Activated CD4-positive, alpha-beta T cell treated with anti-CD3 and anti-CD28 coated beads, Interleukin-2, amount 10 ng/mL, durations not matched to agents 7 days and 5 days (primary cell): ENCODE data around the gene SMARCAD1. TPM values are rescaled to one million over a fixed set of nuclear protein-coding genes. Genes with fewer than 3 reads are reported as not detected.
A peak's percentile ranks its signal among the peaks of the same experiment; 100 is the strongest.

Source experiments
- CTCF ChIA-PET: fragments of 350-600 bp; sonication (Branson Sonifier 250); formaldehyde crosslinking; loops from one replicate; lab custom pipeline; 2021; ENCODE audit warnings: antibody characterized with exemption; lab: Charles Lee
- POLR2A ChIA-PET: fragments of 350-600 bp; sonication (Branson Sonifier 250); formaldehyde crosslinking; loops from one replicate; lab custom pipeline; 2021; ENCODE audit warnings: antibody characterized with exemption; lab: Charles Lee
- DNase-seq: peaks from one replicate; pipeline ENCODE4 v3.0.0-alpha.2; 2020
- H3K27ac Mint-ChIP-seq: one replicate; pipeline ENCODE4 v1.8.0; 2021; ENCODE audit warnings: mild to moderate bottlenecking, moderate library complexity, mixed read lengths
- H3K27me3 Mint-ChIP-seq: one replicate; pipeline ENCODE4 v1.8.0; 2021; ENCODE audit warnings: mixed read lengths
- H3K36me3 Mint-ChIP-seq: one replicate; pipeline ENCODE4 v1.8.0; 2021; ENCODE audit warnings: low read depth, mixed read lengths
- H3K4me1 Mint-ChIP-seq: one replicate; pipeline ENCODE4 v1.8.0; 2021; ENCODE audit warnings: mixed read lengths
- H3K4me3 Mint-ChIP-seq: one replicate; pipeline ENCODE4 v1.8.0; 2021; ENCODE audit warnings: mild to moderate bottlenecking, moderate library complexity, mixed read lengths
- H3K9me3 Mint-ChIP-seq: one replicate; pipeline ENCODE4 v1.8.0; 2021; ENCODE audit warnings: mixed read lengths
- total RNA-seq, 2 experiments: library from RNA; stranded (reverse); gene quantifications; one replicate each; pipeline ENCODE4 v1.2.3, GENCODE V29; 2021

The SMARCAD1 gene
- 10 to 100 TPM; 26.9 to 32.4 TPM for total RNA-seq

- CTCF ChIA-PET: interaction anchor here (1.0 kb wide), 1 partner anchor 37 kb away, joined by 3 read pairs; no protein-coding TSS in a partner anchor
- H3K9me3 Mint-ChIP-seq: no peaks in the 10 kb centered on the region
- peaks cover 32% of the 10 kb centered on the region for H3K4me1 Mint-ChIP-seq
- peak within 1 kb of the TSS; percentile 100 for H3K27ac Mint-ChIP-seq
- peaks cover 6% of the 10 kb centered on the region for H3K27me3 Mint-ChIP-seq
- peaks cover 26% of the 10 kb centered on the region for H3K36me3 Mint-ChIP-seq
- POLR2A ChIA-PET: no interaction called here
- DNase-seq: peak; percentile 94
- peak within 1 kb of the TSS; percentile 100 for H3K4me3 Mint-ChIP-seq
Measured at GRCh38 chr4:94207469-94208224, at the start of gene SMARCAD1. Gene SMARCAD1, plus strand, starts transcription at chr4:94207865. Its CDS starts 530 bp downstream, at chr4:94208395.

- no peak for DNase-seq
- H3K27me3 Mint-ChIP-seq: no peaks in the 10 kb centered on the region
- H3K4me3 Mint-ChIP-seq: no peak overlapping the region
- CTCF ChIA-PET: no interaction called here
- POLR2A ChIA-PET: no interaction called here
- no peaks in the 10 kb centered on the region for H3K36me3 Mint-ChIP-seq
- H3K27ac Mint-ChIP-seq: no peak overlapping the region
- H3K9me3 Mint-ChIP-seq: peaks cover 6% of the 10 kb centered on the region
- H3K4me1 Mint-ChIP-seq: no peaks in the 10 kb centered on the region
Measured at GRCh38 chr4:94158883-94159282, 48.8 kb upstream of the SMARCAD1 start.

GRCh38 chr4:94159790-94160189 is 47.9 kb upstream of the SMARCAD1 start:
- Mint-ChIP-seq H3K36me3 (no peaks in the 10 kb centered on the region), H3K27me3 (no peaks in the 10 kb centered on the region), H3K4me1 (no peaks in the 10 kb centered on the region), H3K4me3 (no peak overlapping the region), H3K9me3 (peaks cover 6% of the 10 kb centered on the region), H3K27ac (no peak overlapping the region)
- ChIA-PET CTCF (interaction anchor here (0.6 kb wide), 1 partner anchor 119 kb away, joined by 3 read pairs; no protein-coding TSS in a partner anchor), POLR2A (no interaction called here)
- no peak for DNase-seq

- H3K4me1 Mint-ChIP-seq: no peaks in the 10 kb centered on the region
- CTCF ChIA-PET: no interaction called here
Measured at GRCh38 chr4:94160774-94161173, 46.9 kb upstream of the SMARCAD1 start.

GRCh38 chr4:94165256-94165655 is 42.4 kb upstream of the SMARCAD1 start:
- H3K9me3 Mint-ChIP-seq: peaks cover 5% of the 10 kb centered on the region
- DNase-seq: no peak
- H3K27me3 Mint-ChIP-seq: no peaks in the 10 kb centered on the region
- no peaks in the 10 kb centered on the region for H3K36me3 Mint-ChIP-seq
- ChIA-PET POLR2A (no interaction called here), CTCF (no interaction called here)
- H3K4me1 Mint-ChIP-seq: no peaks in the 10 kb centered on the region
- H3K27ac Mint-ChIP-seq: no peak overlapping the region
- H3K4me3 Mint-ChIP-seq: no peak overlapping the region

More at GRCh38 chr4:94160774-94161173, 46.9 kb upstream of the SMARCAD1 start:
- Mint-ChIP-seq H3K27me3 (no peaks in the 10 kb centered on the region), H3K4me3 (no peak overlapping the region), H3K9me3 (peaks cover 6% of the 10 kb centered on the region), H3K36me3 (no peaks in the 10 kb centered on the region), H3K27ac (no peak overlapping the region)
- no peak for DNase-seq
- POLR2A ChIA-PET: no interaction called here

- no peaks in the 10 kb centered on the region for H3K36me3 Mint-ChIP-seq
- H3K4me3 Mint-ChIP-seq: no peak overlapping the region
- H3K4me1 Mint-ChIP-seq: no peaks in the 10 kb centered on the region
- H3K9me3 Mint-ChIP-seq: peaks cover 5% of the 10 kb centered on the region
- no peaks in the 10 kb centered on the region for H3K27me3 Mint-ChIP-seq
- ChIA-PET POLR2A (no interaction called here), CTCF (no interaction called here)
- DNase-seq: no peak
- no peak overlapping the region for H3K27ac Mint-ChIP-seq
Measured at GRCh38 chr4:94168321-94168720, 39.3 kb upstream of the SMARCAD1 start.

GRCh38 chr4:94169803-94170372 is 37.8 kb upstream of the SMARCAD1 start:
- no peak overlapping the region for H3K27ac Mint-ChIP-seq
- H3K4me3 Mint-ChIP-seq: no peak overlapping the region
- H3K9me3 Mint-ChIP-seq: peaks cover 5% of the 10 kb centered on the region
- POLR2A ChIA-PET: no interaction called here
- DNase-seq: no peak
- no peaks in the 10 kb centered on the region for H3K4me1 Mint-ChIP-seq
- CTCF ChIA-PET: no interaction called here
- H3K27me3 Mint-ChIP-seq: no peaks in the 10 kb centered on the region
- no peaks in the 10 kb centered on the region for H3K36me3 Mint-ChIP-seq

- ChIA-PET POLR2A (no interaction called here), CTCF (no interaction called here)
- Mint-ChIP-seq H3K36me3 (no peaks in the 10 kb centered on the region), H3K4me1 (no peaks in the 10 kb centered on the region), H3K4me3 (no peak overlapping the region), H3K27me3 (no peaks in the 10 kb centered on the region), H3K9me3 (peaks cover 5% of the 10 kb centered on the region), H3K27ac (no peak overlapping the region)
- DNase-seq: no peak
Measured at GRCh38 chr4:94171616-94172015, 36.0 kb upstream of the SMARCAD1 start.

- Mint-ChIP-seq H3K4me3 (no peak overlapping the region), H3K4me1 (no peaks in the 10 kb centered on the region), H3K27me3 (no peaks in the 10 kb centered on the region), H3K27ac (no peak overlapping the region), H3K36me3 (no peaks in the 10 kb centered on the region), H3K9me3 (no peaks in the 10 kb centered on the region)
- ChIA-PET CTCF (no interaction called here), POLR2A (no interaction called here)
- DNase-seq: no peak
Measured at GRCh38 chr4:94175553-94176261, 32.0 kb upstream of the SMARCAD1 start.

GRCh38 chr4:94177822-94178221 is 29.8 kb upstream of the SMARCAD1 start:
- peaks cover 7% of the 10 kb centered on the region for H3K27me3 Mint-ChIP-seq

GRCh38 chr4:94181815-94182214 is 25.9 kb upstream of the SMARCAD1 start:
- peaks cover 12% of the 10 kb centered on the region for H3K27me3 Mint-ChIP-seq

More at GRCh38 chr4:94177822-94178221, 29.8 kb upstream of the SMARCAD1 start:
- H3K9me3 Mint-ChIP-seq: no peaks in the 10 kb centered on the region
- no peak overlapping the region for H3K4me3 Mint-ChIP-seq
- ChIA-PET CTCF (interaction anchor here (0.6 kb wide), 1 partner anchor 25 kb away, joined by 4 read pairs; no protein-coding TSS in a partner anchor), POLR2A (no interaction called here)
- no peaks in the 10 kb centered on the region for H3K4me1 Mint-ChIP-seq
- no peak overlapping the region for H3K27ac Mint-ChIP-seq
- H3K36me3 Mint-ChIP-seq: no peaks in the 10 kb centered on the region
- no peak for DNase-seq

GRCh38 chr4:94202769-94203168 is 4.9 kb upstream of the SMARCAD1 start:
- Mint-ChIP-seq H3K27ac (no peak overlapping the region), H3K36me3 (no peaks in the 10 kb centered on the region), H3K4me1 (peaks cover 4% of the 10 kb centered on the region), H3K27me3 (peaks cover 13% of the 10 kb centered on the region), H3K9me3 (peaks cover 2% of the 10 kb centered on the region), H3K4me3 (no peak overlapping the region)
- DNase-seq: no peak
- ChIA-PET POLR2A (no interaction called here), CTCF (interaction anchor here (0.6 to 0.7 kb wide), 2 partner anchors 25 to 530 kb away, joined by 3 to 4 read pairs; no protein-coding TSS in a partner anchor)

More at GRCh38 chr4:94181815-94182214, 25.9 kb upstream of the SMARCAD1 start:
- no peaks in the 10 kb centered on the region for H3K4me1 Mint-ChIP-seq
- ChIA-PET POLR2A (no interaction called here), CTCF (interaction anchor here (1.3 kb wide), 1 partner anchor 11 kb away, joined by 5 read pairs; no protein-coding TSS in a partner anchor)
- no peak overlapping the region for H3K27ac Mint-ChIP-seq
- H3K36me3 Mint-ChIP-seq: no peaks in the 10 kb centered on the region
- no peaks in the 10 kb centered on the region for H3K9me3 Mint-ChIP-seq
- no peak overlapping the region for H3K4me3 Mint-ChIP-seq
- DNase-seq: no peak

- DNase-seq: no peak
- Mint-ChIP-seq H3K36me3 (peaks cover 32% of the 10 kb centered on the region), H3K4me1 (peaks cover 34% of the 10 kb centered on the region), H3K9me3 (no peaks in the 10 kb centered on the region), H3K27ac (peak overlapping the region; percentile 100), H3K27me3 (peaks cover 5% of the 10 kb centered on the region), H3K4me3 (peak overlapping the region; percentile 100)
- POLR2A ChIA-PET: no interaction called here
- CTCF ChIA-PET: interaction anchor here (1.0 kb wide), 1 partner anchor 37 kb away, joined by 3 read pairs; no protein-coding TSS in a partner anchor
Measured at GRCh38 chr4:94208266-94208665, 601 bp downstream of the SMARCAD1 start.
